NCI-H2029 (cell line): Measurements from ENCODE around the gene PCDHGB6.
"Not testable (repeated sequence)": the region's sequence is repeated elsewhere in the genome, so short reads cannot be mapped to it uniquely, and the experiment has no call there.

Experiments
- DNase-seq: peaks from one replicate; lab custom pipeline; 2025; lab: John Stamatoyannopoulos, UW

PCDHGB6 gene

DNA sequence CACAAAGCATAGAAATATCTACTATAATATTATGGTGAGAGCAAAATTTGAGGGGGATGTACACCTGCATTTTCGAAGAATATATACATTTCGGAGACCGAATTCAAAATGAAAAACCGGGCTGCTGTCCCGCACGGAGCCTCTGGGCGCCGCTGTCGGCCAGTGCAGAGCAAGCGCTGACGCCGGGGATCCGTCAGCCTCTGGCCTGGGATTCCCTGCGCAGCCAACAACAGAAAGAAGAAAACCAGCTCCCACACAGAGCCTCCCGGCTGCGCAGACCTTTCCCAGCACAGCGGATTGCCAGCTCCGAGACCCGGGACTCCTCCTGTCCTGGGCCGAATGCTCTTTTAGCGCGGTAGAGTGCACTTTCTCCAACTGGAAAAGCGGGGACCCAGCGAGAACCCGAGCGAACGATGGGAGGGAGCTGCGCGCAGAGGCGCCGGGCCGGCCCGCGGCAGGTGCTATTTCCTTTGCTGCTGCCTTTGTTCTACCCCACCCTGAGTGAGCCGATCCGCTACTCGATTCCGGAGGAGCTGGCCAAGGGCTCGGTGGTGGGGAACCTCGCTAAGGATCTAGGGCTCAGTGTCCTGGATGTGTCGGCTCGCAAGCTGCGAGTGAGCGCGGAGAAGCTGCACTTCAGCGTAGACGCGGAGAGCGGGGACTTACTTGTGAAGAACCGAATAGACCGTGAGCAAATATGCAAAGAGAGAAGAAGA, at the start of gene PCDHGB6:
TSS of gene PCDHGB6 (plus strand) at position 232 of the 716 bp plus-strand sequence. CDS start at position 414, 182 bp downstream.
- not testable (repeated sequence) for DNase-seq

DNA sequence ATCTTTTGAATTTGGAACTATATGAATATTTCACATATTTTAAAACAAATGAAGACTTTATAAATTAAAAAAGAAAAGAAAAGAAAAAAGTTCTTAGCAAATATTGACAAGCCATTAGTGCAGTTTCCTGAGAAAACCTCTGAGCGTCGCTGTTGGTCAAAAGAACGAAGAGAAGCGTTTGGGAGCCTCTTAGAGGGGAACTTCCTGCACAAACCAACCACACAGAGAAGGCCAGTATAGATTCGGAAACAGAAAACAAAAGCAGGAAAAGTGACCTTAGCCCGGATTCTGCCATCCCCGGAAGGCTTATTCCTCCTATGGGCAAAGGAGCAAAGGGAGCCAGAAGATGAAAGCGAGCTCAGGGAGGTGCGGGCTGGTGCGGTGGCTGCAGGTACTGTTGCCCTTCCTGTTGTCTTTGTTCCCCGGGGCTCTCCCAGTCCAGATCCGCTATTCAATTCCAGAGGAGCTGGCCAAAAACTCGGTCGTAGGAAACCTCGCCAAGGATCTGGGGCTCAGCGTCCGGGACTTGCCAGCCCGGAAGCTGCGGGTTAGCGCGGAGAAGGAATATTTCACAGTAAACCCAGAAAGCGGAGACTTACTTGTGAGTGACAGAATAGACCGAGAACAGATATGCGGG, 47.9 kb upstream of the PCDHGB6 start, which contains the start of gene PCDHGB2:
TSS of gene PCDHGB2 (plus strand) at position 205 of the 637 bp plus-strand sequence. CDS start at position 347, 142 bp downstream.
- DNase-seq = peak; percentile 18

DNA sequence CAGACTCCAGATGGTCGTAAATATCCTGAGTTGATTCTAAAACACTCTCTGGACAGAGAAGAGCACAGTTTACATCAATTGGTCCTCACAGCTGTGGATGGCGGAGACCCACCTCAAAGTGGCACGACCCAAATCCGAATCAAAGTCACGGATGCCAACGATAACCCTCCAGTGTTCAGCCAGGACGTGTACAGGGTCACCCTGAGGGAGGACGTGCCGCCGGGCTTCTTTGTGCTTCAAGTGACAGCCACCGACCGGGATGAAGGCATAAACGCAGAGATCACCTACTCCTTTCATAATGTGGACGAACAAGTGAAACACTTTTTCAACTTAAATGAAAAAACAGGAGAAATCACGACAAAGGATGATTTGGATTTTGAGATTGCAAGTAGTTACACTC, 47.1 kb upstream of the PCDHGB6 start:
- no peak for DNase-seq

DNA sequence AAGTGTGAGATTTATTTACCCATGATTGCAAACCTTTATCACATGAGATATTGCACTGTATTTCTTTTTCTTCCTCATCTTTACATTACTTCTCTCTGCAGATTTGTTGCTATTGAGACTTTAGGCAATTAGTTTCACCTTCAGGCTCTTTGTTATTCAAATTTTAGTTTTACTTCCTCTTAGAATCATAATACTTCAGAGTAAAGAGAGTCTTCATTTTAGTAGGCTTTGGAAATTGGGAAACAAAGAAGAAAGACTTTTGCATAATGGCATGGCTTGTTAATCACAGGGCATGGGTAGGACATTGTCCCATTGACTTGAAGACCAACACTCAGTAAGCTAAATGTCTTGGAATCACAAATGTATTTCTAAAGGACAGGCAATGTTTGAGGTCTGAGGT, 45.1 kb upstream of the PCDHGB6 start:
- DNase-seq = no peak

DNA sequence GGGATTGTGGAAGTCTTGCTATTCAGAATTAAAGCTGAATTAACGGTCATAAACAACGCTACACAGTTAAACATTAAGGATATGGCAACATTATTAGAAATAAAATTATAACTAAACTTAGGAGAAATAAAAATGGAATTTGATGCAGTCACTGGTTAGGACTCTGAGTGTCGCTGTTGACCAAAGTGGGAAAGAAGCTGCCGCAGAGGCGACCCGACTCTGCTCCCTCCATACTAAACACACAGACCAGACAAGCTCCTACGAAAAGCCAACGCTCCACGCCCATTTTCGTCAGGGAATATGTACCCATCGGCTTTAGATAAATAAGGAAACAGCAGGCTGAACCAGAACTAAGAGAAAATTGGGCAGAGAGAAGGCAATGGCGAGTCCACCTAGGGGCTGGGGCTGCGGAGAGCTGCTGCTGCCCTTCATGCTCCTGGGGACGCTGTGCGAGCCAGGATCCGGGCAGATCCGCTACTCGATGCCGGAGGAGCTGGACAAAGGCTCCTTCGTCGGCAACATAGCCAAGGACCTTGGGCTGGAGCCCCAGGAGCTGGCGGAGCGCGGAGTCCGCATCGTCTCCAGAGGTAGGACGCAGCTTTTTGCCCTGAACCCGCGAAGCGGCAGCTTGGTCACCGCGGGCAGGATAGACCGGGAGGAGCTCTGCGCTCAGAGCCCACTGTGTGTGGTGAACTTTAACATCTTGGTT, 43.7 kb upstream of the PCDHGB6 start, which contains the start of gene PCDHGA5:
TSS of gene PCDHGA5 (plus strand) at position 211 of the 709 bp plus-strand sequence. CDS start at position 380, 169 bp downstream.
- DNase-seq = no peak

DNA sequence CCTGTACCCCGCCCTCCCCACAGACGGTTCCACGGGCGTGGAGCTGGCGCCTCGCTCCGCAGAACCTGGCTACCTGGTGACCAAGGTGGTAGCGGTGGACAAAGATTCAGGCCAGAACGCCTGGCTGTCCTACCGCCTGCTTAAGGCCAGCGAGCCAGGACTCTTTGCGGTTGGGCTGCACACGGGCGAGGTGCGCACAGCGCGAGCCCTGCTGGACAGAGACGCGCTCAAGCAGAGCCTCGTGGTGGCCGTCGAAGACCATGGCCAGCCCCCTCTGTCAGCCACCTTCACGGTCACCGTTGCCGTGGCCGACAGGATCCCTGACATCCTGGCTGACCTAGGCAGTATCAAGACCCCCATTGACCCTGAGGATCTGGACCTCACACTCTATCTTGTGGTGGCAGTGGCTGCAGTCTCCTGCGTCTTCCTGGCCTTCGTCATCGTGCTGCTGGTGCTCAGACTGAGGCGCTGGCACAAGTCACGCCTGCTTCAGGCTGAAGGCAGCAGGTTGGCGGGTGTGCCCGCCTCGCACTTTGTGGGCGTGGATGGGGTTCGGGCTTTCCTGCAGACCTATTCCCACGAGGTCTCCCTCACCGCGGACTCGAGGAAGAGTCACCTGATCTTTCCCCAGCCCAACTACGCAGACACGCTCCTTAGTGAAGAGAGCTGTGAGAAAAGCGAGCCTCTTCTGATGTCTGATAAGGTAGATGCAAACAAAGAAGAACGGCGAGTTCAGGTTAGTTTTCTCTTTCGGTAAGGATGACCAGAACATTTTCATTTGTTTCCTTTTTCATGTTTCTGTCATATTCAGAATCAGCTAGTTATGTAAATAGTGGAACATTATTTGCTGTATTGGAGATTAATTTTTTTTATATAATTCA, 41.6 kb upstream of the PCDHGB6 start:
- DNase-seq = no peak

DNA sequence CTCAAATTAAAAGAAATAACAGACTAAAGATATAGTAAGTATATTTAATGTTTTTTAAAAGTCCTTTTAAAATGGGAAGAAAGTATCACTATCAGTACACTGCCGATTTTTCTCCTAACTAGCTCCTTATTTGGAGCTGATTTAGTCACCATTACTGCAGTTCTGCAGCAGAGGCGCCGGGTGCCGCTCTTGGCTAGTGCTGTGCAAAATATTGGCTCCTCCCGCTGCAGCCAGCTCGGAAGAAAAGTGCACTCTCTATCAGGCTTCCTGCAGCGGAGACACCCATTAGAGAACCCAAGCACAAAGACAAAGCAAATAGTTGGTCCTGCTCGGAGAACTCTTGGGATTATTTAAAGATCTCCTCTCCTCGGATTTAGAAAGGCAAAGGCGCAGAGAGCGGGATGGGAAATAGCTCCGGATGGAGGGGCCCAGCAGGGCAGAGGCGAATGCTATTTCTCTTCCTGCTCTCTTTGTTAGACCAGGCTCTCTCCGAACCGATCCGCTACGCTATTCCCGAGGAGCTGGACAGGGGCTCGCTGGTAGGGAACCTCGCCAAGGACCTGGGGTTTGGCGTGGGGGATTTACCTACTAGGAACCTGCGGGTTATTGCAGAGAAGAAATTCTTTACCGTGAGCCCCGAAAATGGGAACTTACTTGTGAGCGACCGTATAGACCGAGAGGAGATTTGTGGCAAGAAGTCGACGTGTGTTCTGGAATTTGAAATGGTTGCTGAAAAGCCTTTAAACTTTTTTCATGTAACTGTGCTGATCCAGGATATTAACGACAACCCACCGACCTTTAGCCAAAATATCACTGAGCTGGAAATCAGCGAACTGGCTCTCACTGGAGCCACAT, 37.6 kb upstream of the PCDHGB6 start, which contains the start of gene PCDHGB3:
TSS of gene PCDHGB3 (plus strand) at position 249 of the 855 bp plus-strand sequence. CDS start at position 402, 153 bp downstream.
- DNase-seq = no peak

DNA sequence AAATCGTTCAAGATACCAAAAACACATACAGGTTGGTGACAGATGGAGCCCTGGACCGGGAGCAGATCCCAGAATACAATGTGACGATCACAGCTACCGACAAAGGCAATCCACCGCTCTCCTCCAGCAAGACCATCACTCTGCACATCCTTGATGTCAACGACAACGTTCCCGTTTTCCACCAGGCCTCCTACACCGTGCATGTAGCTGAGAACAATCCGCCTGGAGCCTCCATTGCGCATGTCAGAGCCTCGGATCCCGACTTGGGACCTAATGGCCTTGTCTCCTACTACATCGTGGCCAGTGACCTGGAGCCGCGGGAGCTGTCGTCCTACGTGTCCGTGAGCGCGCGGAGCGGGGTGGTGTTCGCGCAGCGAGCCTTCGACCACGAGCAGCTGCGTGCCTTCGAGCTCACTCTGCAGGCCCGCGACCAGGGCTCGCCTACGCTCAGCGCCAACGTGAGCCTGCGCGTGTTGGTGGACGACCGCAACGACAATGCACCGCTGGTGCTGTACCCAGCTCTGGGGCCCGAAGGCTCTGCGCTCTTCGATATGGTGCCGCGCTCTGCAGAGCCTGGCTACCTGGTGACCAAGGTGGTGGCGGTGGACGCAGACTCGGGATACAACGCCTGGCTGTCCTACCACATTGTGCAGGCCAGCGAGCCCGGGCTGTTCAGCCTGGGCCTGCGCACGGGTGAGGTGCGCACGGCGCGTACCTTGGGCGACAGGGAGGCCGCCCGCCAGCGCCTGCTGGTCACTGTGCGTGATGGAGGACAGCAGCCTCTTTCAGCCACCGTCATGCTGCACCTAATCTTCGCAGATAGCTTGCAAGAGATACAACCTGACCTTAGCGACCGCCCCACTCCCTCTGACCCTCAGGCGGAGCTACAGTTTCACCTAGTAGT, 36.0 kb upstream of the PCDHGB6 start:
- no peak for DNase-seq

DNA sequence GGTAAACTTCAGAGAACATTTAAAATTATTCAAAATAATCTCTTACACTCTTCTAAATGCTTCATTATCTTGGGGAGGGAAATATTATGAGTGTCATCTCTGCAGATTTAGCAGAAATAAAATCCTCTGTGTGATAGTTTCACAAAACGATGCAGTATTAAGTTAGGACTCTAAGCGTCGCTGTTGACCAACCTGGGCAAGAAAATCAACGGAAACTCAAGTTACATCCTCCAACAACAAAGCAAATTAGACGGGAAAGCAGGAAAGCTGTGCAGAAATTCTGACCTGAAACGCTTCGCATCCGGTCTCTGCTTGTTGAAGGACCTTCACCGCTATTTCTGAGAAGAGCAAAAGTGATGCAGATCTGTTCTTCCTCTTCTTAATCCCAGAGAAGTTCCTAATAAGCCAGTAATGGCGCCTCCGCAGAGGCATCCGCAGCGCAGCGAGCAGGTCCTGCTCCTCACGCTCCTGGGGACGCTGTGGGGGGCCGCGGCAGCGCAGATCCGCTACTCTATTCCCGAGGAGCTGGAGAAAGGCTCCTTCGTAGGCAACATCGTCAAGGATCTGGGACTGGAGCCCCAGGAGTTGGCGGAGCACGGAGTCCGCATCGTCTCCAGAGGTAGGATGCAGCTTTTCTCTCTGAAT, 34.0 kb upstream of the PCDHGB6 start, which contains the start of gene PCDHGA6:
TSS of gene PCDHGA6 (plus strand) at position 219 of the 645 bp plus-strand sequence. CDS start at position 412, 193 bp downstream.
- DNase-seq = no peak

DNA sequence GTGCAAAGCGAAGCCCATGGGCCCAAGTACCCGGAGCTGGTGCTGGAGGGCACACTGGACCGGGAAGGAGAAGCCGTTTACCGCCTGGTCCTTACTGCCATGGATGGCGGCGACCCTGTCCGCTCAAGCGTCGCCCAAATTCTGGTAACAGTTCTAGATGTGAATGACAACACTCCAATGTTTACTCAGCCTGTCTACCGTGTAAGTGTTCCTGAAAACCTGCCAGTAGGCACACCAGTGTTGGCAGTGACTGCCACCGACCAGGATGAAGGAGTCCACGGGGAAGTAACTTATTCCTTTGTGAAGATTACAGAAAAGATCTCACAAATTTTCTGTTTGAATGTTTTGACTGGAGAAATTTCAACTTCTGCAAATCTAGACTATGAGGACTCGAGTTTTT, 33.2 kb upstream of the PCDHGB6 start:
- DNase-seq = no peak

DNA sequence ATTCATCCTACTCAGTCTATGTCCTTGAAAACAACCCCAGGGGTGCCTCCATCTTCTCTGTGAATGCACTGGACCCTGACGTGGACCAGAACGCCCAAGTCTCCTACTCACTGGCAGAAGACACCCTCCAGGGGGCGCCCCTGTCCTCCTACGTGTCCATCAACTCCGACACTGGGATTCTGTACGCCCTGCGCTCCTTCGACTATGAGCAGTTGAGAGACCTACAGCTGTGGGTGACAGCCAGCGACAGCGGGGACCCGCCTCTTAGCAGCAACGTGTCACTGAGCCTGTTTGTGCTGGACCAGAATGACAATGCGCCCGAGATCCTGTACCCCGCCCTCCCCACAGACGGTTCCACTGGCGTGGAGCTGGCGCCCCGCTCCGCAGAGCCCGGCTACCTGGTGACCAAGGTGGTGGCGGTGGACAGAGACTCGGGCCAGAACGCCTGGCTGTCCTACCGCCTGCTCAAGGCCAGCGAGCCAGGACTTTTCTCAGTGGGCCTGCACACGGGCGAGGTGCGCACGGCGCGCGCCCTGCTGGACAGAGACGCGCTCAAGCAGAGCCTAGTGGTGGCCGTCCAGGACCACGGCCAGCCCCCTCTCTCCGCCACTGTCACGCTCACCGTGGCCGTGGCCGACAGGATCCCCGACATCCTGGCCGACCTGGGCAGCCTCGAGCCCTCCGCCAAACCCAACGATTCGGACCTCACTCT, 32.2 kb upstream of the PCDHGB6 start:
- not testable (repeated sequence) for DNase-seq

DNA sequence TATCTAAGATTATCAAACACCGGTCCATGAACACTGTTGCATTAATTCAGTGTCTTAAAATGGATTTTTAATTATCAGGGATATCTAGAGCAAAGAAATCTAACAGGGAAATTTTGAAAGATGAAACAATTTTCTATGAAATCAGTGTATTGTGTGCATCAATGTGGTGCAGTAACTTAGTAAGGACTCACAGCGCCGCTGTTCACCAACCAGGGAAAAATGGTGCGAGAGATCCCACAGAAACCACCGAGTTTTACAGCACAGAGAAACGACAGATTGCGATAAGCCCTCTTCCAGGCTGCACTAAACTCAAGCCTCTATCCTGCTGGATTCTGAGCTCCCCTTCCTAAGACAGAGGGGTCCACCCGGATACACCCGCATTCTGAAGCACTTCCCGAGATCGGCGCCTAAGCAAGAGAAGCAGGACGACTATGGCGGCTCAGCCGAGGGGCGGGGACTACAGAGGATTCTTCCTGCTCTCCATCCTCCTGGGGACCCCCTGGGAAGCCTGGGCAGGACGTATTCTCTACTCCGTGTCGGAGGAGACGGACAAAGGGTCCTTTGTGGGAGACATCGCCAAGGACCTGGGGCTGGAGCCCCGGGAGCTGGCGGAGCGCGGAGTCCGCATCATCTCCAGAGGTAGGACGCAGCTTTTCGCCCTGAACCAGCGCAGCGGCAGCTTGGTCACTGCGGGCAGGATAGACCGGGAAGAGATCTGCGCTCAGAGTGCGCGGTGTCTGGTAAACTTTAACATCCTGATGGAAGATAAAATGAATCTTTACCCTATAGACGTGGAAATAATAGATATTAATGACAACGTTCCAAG, 25.1 kb upstream of the PCDHGB6 start, which contains the start of gene PCDHGA7:
TSS of gene PCDHGA7 (plus strand) at position 274 of the 826 bp plus-strand sequence. CDS start at position 432, 158 bp downstream.
- no peak for DNase-seq

DNA sequence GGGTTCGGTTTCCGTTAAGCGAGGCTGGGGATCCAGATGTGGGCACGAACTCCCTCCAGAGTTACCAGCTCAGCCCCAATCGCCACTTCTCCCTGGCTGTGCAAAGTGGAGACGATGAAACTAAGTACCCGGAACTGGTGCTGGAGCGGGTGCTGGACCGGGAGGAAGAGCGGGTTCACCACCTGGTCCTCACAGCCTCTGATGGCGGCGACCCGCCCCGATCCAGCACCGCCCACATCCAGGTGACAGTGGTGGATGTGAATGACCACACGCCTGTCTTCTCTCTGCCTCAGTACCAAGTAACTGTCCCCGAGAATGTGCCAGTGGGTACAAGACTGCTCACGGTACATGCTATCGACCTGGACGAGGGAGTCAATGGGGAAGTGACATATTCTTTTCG, 24.5 kb upstream of the PCDHGB6 start:
- DNase-seq = no peak

DNA sequence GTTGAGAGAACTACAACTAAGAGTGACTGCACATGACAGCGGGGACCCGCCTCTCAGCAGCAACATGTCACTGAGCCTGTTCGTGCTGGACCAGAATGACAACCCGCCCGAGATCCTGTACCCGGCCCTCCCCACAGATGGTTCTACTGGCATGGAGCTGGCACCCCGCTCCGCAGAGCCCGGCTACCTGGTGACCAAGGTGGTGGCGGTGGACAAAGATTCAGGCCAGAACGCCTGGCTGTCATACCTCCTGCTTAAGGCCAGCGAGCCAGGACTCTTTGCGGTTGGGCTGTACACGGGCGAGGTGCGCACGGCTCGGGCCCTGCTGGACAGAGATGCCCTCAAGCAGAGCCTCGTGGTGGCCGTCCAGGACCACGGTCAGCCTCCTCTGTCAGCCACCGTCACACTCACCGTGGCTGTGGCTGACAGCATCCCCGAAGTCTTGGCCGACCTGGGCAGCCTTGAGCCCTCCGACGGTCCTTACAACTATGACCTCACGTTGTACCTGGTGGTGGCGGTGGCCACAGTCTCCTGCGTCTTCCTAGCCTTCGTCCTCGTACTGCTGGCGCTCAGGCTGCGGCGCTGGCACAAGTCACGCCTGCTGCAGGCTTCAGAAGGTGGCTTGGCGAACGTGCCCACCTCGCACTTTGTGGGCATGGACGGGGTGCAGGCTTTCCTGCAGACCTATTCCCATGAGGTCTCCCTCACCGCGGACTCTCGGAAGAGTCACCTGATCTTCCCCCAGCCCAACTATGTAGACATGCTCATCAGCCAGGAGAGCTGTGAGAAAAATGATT, 23.2 kb upstream of the PCDHGB6 start:
- no peak for DNase-seq

DNA sequence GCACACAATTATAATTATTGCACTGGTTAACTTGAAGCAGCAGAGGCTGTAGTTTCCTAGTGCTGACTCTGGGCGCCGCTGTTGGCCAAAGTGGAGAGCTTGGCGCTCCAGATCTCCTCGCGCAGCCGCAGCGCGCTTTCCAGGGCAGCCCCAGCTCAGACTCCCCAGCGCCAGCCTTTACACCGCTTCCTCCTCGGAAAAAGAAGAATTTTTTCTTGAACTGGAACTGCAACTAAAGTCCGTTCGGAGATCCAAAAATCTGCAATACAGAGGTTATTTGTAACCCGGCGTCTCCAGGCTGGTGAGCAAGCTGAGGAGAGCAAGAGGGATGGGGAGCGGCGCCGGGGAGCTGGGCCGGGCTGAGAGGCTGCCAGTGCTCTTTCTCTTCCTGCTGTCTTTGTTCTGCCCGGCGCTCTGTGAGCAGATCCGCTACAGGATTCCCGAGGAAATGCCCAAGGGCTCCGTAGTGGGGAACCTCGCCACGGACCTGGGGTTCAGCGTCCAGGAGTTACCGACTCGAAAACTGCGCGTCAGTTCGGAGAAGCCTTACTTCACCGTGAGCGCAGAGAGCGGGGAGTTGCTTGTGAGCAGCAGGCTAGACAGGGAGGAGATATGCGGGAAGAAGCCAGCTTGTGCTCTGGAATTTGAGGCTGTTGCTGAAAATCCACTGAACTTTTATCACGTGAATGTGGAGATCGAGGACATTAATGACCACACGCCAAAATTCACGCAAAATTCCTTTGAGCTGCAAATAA, 20.1 kb upstream of the PCDHGB6 start, which contains the start of gene PCDHGB4:
TSS of gene PCDHGB4 (plus strand) at position 142 of the 755 bp plus-strand sequence. CDS start at position 329, 187 bp downstream.
- not testable (repeated sequence) for DNase-seq
